ENCODE measurements around the gene FBLIM1.

Gene FBLIM1

DNA sequence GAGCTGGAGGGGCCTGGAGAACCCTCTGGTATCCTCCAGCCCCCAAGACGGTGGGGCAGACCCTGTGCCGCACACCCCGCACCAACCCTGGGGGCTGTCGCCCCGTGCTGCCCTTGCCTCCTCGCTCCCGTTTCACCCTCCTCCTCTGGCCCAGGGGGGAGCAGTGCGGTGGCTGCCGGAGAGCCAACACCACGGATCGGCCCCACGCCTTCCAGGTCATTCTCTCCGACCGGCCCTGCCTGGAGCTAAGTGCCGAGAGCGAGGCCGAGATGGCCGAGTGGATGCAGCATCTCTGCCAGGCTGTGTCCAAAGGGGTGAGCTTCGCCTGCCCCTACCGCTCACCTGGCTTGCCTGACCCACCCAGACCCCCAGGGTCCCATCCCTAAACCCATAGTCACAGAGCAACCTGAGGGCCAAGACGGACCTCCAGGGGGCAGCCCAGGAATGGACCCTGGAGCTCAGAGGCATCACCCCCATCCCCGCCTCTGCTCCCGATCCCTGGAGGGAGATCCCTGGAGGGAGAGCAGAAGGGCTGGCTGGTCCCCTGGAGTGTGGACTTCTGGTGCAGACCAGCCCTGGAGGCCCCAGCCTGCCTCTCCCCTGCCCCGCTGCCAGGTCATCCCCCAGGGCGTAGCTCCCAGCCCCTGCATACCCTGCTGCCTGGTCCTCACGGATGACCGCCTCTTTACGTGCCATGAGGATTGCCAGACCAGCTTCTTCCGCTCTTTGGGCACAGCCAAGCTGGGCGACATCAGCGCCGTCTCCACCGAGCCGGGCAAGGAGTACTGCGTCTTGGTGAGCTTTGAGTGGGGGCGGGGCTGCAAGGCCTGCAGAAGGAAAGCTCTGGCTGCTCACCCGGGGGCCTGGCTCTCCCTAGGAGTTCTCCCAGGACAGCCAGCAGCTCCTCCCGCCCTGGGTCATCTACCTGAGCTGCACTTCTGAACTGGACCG, 26.6 kb upstream of the FBLIM1 start:
- no peak for DNase-seq

GRCh38 chr1:15732686-15733081, 25.9 kb upstream of the FBLIM1 start:
- DNase-seq = no peak

- DNase-seq = no peak
These were observed 25.3 kb upstream of the FBLIM1 start for GRCh38 chr1:15733218-15733725.

DNA sequence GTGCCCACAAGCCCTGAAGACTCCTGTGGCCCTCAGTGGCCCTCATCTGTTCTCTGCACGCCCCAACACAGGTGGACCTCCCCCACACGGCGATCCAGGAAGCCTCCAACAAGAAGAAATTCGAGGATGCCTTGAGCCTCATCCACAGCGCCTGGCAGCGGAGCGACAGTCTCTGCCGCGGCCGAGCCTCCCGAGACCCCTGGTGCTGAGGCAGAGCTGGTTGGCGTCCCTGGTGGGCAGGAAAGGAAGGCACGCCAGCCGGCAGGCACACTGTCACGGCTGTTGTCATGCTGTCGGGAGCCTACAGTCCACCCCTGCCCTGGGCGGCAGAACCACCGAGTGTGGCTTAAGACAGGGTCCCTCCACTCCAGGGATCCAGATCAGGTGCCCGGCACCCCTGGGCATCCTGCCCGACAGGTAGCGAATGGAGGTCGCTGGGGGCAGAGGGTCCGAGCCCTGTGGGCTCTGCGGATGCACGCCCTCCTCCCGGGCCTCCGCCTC, 24.8 kb upstream of the FBLIM1 start:
- no peak for DNase-seq

- no peak for DNase-seq
These were observed 24.3 kb upstream of the FBLIM1 start for GRCh38 chr1:15734296-15734695.

DNA sequence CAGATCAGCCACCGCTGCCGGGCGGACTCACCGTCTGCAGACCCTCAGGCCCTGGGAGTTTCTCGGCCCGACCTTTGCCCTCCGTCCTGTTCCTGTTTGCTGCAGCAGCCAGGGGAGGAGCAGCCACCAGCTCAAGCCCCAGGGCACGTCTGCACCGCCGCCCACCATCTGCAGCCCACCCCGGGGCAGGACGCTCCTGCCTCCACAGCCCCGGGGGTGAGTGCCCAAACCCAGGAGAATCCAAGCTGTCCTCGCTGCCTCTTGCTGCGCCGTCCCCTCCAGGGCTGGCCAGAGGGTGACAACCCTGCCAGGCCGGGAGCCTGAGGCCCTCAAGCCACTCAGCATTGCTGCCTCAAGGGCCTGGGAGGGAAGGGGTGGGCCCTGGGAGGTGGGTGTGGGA, 23.7 kb upstream of the FBLIM1 start:
- DNase-seq = no peak

- no peak for DNase-seq
These were observed 23.1 kb upstream of the FBLIM1 start for GRCh38 chr1:15735304-15736037.

DNA sequence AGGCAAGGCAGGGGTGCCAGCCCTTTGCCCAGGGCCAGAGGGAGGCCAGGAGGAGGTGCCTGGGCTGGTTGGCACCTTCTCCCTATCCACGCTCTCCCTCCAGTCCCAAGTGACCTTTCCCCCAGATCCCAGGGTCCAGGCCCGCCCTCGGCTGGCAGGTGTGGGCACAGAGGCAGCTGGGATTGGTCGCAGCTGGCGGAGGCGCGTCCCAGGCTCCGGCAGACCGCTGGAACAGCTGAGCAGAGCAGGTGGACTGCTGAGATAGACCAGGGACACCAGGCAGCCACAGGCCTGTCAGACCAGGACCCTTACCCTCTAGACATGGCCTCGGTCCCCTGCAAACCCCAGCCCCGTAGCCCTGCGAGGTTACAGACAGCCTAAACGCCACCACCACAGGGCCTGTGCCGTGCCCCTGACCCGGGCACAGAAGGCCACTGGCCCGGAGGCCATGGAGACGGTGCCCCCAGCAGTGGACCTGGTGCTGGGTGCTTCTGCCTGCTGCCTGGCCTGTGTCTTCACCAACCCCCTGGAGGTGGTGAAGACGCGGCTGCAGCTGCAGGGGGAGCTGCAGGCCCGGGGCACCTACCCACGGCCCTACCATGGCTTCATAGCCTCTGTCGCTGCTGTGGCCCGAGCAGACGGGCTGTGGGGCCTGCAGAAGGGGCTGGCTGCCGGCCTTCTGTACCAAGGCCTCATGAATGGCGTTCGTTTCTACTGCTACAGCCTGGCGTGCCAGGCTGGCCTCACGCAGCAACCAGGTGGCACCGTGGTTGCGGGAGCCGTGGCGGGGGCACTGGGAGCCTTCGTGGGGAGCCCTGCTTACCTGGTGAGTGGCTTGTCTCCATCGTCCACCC, 22.3 kb upstream of the FBLIM1 start, which contains the start of gene SLC25A34:
SLC25A34 (plus strand) TSS at position 221 of the 854 bp plus-strand sequence; CDS start at position 449, 228 bp downstream.
- DNase-seq = no peak

- DNase-seq = no peak
These were observed 21.7 kb upstream of the FBLIM1 start for GRCh38 chr1:15736892-15737261.

DNA sequence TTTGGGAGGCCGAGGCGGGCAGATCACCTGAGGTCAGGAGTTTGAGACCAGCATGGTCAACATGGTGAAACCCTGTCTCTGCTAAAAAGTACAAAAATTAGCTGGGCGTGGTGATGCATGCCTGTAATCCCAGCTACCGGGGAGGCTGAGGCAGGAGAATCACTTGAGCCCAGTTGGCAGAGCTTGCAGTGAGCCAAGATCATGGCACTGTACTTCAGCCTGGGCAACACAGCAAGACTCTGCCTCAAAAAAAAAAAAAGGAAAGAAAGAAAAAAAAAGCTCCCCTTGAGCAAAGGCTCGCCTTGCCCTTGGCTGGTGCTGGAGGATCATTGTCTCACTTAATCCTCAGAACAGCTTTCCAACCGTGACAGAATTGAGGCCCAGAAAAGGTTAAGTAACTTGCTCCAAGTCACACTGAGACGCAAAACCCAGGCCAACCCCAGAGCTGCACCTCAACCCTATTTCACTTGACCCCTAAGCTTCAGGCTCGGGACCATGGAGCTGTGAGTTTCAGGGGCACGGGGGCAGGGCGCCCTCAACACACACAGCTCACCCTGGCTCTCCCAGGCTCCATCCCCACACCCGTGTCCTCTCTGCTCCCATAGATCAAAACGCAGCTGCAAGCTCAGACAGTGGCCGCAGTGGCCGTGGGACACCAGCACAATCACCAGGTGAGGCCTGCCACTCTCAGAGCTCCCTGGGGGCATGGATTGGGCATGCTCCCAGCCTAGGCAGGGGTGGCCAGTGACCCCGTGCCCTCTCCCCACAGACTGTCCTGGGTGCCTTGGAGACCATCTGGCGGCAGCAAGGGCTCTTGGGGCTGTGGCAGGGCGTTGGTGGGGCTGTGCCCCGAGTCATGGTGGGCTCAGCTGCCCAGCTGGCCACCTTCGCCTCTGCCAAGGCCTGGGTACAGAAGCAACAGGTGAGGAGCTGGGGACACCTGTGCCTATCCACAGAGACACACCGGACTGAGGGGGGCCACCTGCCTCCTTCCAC, 21.0 kb upstream of the FBLIM1 start:
- no peak for DNase-seq

DNA sequence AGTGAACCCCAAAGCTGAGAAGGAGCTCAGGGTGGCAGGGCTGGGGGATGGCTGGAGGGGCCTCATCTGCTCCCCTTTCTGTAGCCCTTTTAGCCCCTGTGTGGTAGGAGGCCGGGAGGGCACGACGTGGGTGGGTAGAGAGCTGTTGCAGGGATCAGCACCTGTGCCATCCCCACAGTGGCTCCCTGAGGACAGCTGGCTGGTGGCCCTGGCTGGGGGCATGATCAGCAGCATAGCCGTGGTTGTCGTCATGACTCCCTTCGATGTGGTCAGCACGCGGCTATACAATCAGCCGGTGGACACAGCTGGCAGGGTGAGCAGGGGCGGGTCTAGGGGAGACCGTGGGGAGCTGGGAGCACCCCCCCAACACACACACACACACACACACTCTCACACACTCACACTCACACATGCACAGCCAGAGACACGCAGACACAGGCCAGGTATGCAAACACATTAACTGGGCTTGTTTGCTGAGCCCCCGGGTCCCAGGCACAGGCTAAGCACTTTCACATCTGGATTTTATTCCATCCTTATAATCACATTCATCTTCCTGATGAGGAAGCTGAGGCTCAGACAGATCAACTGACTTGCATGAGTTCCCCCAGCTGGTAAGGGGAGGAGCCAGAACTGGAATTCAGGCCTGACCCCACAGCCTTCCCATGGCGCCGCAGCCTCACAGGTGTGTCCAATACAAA, 20.0 kb upstream of the FBLIM1 start:
- DNase-seq = no peak

DNA sequence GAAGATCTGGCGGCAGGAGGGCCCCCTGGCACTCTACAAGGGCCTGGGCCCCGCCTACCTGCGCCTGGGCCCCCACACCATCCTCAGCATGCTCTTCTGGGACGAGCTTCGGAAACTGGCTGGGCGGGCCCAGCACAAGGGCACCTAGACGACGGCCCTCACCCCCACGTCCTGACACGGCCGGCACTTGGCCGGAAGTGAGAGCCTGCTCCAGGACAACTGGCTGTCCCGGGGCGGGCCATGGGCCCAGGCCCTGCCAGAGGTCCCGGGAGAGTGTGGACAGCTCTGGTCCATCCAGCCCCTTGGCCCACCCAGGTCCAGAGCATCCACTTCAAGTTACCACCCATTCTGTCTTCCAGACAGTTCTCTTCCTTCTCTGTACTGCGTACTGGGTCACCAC, 19.3 kb upstream of the FBLIM1 start:
- no peak for DNase-seq

- no peak for DNase-seq
These were observed 18.9 kb upstream of the FBLIM1 start for GRCh38 chr1:15739745-15740144.

DNA sequence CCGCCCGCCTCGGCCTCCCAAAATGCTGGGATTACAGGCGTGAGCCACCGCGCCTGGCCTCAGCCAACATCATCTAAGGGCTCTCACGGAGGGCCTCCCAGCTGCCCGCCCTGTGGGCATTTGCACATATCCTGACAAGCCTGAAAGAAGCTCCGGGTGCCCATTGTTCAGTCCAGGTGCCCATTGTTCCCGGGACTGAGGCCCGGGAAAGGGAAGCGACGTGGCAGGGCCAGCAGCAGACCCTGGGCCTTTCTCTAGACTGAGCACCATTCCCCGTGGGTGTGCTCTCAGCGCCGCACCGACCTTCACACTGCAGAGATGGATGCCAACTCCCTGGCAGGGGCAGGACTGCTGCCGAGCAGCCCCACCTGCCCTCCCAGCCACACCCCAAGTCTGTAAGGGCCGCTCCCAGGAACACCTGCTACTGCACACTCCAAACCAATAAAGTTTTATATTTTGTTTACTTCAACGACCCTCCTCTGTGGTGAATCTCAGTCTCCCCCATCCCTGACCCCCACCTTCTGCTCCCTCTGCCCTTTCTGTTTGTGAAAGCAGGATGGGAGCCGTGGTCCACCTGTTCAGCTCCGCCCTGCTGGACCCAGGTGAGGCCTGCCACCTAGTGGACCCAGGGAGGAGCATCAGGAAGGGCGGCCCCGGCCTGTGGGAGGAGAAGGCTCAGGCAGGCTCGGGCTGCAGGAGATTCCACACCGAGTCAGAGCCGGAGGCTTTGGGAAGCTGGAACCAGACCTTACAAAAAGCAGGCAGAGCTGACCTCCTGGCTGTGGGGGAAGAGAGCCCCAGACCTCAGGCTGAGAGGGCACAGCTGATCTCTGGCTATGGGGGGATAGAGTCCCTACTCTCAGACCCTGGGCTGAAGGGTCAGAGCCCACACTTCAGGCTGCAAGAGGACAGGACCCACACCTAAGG, 17.4 kb upstream of the FBLIM1 start:
- DNase-seq = peak; percentile 10

- no peak for DNase-seq
These were observed 16.2 kb upstream of the FBLIM1 start, which contains the start of gene TMEM82 for GRCh38 chr1:15742339-15742801. Gene TMEM82 (plus strand): TSS chr1:15742499. CDS start chr1:15742560, 61 bp downstream.

DNA sequence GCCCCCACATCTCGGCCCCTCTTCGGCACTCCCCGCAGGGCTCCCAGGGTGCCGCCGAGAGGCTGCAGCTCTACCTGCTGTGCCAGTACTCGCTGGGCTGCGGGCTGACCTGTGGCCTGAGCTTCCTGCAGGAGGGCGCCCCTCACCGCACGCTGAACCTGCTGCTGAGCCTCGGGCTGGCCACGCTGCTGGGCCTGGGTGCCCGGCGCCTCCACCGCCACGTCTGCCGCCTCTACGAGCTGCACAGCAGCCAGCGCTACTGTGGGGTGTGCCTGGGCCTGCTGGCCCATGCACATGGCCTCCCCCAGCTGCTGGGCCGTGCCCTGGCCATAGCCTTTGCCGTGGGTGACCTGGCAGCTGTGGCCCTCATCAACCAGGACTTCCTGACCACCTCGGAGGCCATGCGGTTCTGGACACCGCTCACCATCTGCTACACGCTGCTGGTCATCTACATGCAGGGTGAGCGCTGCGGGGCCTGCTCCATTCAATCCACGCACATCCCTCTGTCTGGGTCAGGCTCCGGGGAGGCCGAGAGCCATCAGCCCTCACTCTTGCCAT, 14.4 kb upstream of the FBLIM1 start:
- DNase-seq = no peak

DNA sequence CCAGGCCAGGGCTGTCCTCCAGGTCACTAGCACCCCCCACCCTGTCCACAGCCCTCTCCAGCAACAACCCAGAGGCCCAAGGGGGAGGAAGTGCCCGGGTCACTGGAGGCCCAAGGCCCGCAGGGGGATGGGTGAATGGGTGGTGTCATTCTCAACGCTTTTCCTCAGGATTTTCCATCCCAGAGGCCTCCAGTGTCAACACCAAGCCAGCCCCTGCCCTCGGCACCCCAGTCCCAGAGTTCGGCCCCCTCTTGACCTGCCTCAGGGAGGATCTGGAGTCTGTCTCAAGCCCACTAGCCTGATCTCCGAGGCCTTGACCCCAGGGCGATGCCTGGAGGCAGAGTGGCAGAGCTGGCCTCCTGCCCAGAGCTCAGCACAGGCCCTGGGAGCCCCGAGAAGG, 11.2 kb upstream of the FBLIM1 start:
- no peak for DNase-seq

- no peak for DNase-seq
These were observed 10.3 kb upstream of the FBLIM1 start for GRCh38 chr1:15748264-15748663.

Measured in KG1 (cell line).